HPDE6-E6E7 (cell line): ENCODE measurements around the gene ITPR2.
"Not testable (repeated sequence)": the region's sequence is repeated elsewhere in the genome, so short reads cannot be mapped to it uniquely, and the experiment has no call there.

Experiments used
- DNase-seq: peaks from one replicate; pipeline ENCODE4 v3.0.0; 2011; ENCODE audit warnings: missing footprints; ENCODE audit errors: extremely low spot score

ITPR2 gene

DNA sequence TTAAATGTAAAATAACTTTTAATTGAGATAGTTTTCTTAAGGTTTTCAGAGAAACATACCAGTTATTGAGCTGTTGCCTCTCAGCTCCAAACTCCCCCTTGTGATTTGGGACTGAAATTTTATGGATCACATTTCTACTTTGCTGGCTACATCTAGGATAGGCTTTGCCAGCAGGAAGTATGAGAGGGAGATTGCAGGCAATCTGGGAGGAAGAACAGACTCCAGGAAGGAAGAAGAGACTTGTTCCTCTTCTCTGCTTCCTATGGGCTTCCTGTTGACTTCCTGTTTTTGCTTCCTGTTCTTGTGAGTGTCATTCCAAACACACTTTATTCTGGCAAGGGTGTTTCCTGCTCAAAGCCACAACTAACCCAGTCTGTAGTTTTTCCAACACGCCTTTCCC is 312.9 kb downstream of the ITPR2 start:
- DNase-seq = no peak

GRCh38 chr12:26519462-26519861 is 313.5 kb downstream of the ITPR2 start:
- DNase-seq = no peak

- DNase-seq = not testable (repeated sequence)
Observed at GRCh38 chr12:26517320-26517719, 315.7 kb downstream of the ITPR2 start.

DNA sequence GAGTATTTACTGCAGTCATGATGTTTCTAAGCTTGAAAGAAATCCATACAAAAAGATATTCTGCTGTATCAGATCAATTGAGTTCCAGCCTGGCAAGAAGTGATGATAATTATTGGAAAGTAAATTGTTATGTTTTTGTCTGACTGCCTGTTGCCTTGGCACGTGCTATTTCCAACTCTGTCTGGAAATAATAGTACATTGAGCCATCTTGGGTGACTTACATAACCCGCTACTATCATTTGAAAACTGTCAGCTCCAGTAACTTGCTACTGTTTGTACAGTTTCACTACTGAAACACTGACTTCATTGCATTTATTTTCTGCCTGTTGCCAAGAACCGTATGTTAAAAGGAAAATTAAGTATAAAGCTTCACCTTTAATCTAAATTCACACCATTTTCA is 318.6 kb downstream of the ITPR2 start:
- DNase-seq = no peak

- DNase-seq = no peak
Observed at GRCh38 chr12:26513363-26514043, 319.5 kb downstream of the ITPR2 start.

DNA sequence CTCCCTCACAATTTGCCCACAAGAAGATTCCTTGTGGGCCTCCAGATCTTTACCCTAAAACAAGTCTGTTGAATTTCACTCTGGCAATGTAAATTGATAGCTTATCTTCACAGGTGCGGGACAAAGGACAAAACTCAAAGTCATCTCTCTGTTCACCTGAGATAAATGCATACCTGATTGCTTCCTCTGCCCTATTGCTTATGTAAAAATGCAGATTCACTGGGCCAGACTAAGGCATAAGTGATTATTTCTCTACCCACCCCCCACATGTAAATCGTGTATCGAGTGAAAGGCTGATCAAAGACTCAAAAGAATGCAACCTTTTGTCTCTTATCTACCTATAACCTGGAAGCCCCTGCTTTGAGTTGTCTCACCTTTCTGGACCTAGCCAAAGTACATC is 320.8 kb downstream of the ITPR2 start:
- no peak for DNase-seq

- DNase-seq = no peak
Observed at GRCh38 chr12:26510354-26510674, 322.7 kb downstream of the ITPR2 start.

DNA sequence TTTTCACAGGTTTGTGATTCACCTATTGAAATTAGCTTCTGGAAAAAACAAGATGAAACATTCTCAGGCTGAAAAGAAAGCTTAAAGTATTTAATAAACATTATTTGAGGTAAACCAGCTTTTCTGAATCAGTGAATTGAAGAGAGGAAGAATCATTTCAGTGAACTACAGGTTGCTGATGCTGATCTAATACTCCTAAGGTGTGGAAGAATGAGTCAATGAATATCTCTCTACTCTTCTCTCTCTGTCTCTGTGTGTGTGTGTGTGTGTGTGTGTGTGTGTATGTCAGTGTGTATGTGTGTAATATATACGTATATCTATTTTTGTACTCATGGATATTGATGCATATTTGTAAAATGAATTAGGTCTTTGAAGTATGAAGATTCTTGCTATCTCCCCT is 325.4 kb downstream of the ITPR2 start:
- DNase-seq = no peak

DNA sequence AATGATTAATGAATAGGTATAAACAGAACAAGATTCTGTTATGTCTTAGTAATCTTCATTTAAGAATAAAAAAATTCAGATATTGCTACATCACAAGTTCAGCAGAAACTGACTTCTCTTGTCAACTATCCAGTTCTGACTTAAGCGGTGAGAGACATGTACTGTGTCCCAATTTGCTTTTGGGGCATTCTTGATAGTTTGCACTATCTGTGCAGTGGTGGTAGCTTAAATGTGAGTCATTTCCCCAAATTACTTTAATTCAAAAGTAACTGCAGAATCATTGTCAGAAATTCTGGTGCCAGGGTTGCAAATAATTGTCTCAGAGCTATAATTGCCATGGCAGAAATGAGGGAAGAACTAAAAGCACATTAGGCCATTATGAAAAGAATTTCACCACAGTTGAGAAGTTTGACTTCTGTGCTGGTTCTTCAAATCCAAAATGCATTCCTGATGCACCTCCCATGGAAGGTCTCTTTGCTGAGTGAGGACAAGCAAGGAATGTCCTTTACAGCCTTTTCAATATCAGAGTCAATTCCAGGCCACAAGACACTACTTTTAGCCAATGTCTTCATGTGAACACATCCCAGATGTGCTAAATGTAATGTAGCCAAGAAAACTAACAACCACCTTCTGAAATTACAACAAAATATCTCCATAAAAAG is 332.9 kb downstream of the ITPR2 start:
- DNase-seq = no peak

DNA sequence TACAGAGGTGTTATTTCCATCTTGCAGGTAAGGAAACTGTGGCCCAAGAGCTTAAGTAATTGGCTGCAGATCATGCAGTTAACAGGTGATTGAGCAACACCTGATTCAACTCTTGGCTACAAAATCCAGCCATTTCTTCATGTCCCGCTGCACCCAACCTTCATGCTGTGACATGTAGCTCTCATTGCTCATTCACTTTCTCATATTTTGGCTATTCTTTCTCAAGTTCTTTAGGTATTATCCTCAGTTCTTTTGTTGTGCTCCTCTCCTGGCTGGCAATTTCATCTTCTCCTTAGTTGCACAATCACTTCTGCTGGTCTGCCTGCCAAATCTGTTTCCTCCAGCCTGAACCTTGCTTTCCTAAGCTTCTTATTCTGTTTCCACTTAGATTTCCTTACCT is 336.8 kb downstream of the ITPR2 start:
- DNase-seq = peak; percentile 70

GRCh38 chr12:26493656-26494055 is 339.3 kb downstream of the ITPR2 start:
- peak; percentile 4 for DNase-seq

DNA sequence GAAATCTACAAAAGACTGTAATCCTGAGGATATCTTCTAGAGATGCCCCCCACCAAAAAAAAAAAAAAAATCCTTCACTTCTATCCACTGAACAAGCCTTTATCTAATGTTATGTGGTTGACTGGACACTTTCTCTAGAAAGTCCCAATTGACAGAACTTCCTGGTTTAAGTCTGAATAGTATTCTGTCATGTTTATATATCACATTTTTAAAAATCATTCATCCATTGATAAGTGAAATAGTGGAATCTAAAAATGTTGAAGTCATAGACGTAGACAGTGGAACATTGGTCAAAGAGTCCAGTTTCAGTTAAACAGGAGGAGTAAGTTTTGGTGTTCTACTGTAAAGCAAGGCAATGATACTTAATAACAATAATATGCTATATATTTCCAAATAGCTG is 340.6 kb downstream of the ITPR2 start:
- DNase-seq = no peak

GRCh38 chr12:26489908-26490307 is 343.1 kb downstream of the ITPR2 start:
- no peak for DNase-seq

DNA sequence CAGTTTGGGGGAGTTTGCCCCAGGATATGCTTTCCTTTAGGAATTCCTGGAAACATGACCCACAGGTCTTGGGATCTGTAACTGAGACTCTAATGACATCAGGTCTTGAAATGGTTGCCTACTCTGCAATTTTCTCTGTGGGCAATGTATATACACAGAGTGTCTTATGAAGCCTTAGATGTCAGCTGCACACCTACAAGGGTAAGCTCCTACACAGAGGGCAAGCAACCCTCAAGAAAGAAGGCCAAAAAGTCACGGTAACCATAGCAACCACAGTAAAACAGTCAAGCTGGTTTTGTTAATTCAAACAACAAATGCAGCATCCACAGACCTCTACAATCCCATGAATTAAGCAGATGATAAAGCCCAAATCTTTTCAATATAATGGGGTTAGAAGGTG is 344.6 kb downstream of the ITPR2 start:
- no peak for DNase-seq

DNA sequence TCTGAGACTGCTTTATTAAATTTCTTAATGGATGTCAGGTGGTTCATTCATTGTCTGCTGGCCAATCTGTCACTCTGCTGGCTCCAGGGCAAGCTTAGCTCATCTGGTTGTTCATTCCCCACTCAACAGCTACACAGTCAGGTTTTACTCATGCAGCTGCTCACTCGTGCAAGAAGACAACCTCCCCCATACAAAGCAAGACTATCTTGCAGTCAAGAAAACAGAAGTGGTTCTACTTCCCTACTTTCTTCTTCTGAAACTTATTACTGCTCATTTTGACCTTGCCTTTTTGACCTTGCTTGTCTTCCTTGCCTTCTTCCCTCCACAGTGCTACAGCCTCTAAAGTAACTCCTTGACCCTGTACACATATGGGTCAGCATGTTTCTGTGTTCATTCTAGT is 359.7 kb downstream of the ITPR2 start:
- DNase-seq = no peak

- DNase-seq = no peak
Observed at GRCh38 chr12:26471560-26471959, 361.4 kb downstream of the ITPR2 start.

- DNase-seq = no peak
Observed at GRCh38 chr12:26469421-26470180, 363.4 kb downstream of the ITPR2 start.

DNA sequence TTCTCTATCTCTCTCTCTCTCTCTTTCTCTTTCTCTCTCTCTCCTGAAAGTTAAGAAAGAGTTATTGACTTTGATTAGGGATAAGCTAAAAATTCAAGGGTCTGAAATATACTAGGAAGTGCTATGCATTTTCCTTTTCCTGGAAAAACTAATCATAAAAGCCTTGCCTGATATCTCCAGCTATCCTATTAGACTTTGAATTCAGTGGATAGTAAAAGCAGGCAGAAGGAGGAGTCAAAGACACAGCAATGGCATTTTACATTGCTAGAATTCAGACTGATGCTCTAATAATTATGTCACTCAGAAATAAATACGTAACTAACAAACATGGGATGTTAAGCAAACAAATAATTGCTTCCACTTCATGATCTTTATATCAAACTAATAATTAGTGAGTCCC is 365.6 kb downstream of the ITPR2 start:
- DNase-seq = no peak

DNA sequence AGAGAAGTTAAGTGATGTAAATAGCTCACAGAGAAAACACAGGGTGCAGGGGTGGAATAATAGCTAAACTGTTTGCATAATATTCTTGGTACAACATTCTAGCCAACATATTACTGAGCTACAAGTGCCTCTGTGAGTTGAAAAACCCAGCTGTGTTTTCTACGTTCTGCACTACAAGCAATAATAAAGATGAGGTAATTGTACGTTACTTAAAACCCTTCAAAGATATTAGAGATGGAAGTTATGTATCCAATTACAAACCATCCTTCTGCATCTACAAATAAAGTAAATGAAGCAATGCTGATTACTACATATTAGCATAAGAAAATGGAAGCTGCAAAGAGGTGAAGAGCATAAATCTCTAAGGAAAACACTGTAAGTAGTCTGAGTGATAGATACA is 366.3 kb downstream of the ITPR2 start:
- DNase-seq = no peak

GRCh38 chr12:26465419-26466097 is 367.4 kb downstream of the ITPR2 start:
- no peak for DNase-seq

GRCh38 chr12:26461776-26462175 is 371.2 kb downstream of the ITPR2 start:
- DNase-seq = no peak

DNA sequence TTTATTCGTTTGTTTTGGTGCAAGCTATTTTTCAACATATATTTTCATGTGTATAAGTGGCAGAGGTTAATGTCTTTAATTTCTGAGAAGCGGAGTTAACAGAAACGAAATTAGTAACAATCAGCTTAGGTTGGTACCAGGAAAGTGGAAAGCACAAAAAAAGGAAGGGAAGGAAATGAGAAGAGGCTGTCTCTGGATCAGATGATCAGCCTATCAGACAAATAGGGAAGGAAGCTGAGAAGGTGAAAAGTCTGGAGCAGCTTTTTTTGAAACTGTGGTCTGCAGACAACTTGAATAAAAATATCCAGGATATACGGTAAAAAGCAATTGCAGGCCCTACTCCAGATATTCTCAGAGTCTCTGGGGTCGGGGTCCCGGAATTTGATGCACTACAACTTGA is 372.6 kb downstream of the ITPR2 start:
- no peak for DNase-seq
